Smooth muscle cell of the pulmonary artery (primary cell): ENCODE results near the gene DKK1. TPM values are rescaled to one million over a fixed set of nuclear protein-coding genes. Genes with fewer than 3 reads are reported as not detected.

Source experiments
- total RNA-seq: library from RNA; depleted of rRNA; stranded (reverse); fragments of >200 nt; gene quantifications from 2 replicates; pipeline ENCODE4 v1.2.3, GENCODE V29; 2014

Gene DKK1
- total RNA-seq = 134 and 633 TPM in 2 replicates

DNA sequence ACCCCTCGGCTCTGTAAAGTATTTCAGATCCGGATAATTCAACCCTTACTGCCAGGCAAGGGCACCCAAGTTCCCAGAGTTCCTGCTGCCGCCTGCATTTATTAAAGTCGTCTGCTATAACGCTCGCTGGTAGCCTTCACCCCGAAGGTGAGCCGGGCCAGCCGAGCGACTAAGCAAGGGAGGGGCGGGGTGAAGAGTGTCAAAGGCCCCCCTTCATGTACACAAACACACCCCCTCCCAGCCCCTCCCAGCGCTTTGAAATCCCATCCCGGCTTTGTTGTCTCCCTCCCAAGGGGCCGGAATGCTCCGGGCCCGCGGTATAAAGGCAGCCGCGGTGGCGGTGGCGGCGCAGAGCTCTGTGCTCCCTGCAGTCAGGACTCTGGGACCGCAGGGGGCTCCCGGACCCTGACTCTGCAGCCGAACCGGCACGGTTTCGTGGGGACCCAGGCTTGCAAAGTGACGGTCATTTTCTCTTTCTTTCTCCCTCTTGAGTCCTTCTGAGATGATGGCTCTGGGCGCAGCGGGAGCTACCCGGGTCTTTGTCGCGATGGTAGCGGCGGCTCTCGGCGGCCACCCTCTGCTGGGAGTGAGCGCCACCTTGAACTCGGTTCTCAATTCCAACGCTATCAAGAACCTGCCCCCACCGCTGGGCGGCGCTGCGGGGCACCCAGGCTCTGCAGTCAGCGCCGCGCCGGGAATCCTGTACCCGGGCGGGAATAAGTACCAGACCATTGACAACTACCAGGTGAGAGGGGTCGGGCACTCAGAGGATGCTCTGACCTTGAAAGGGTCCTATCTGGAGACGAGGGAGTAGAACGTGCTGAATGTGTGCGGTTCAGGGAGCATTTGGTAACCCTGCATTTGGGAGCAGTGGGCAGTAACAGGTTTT is at the start of gene DKK1:
TSS of gene DKK1 (plus strand) at position 349 of the 889 bp plus-strand sequence. CDS start at position 503, 154 bp downstream.

